ENCODE results near the gene PIP4K2C. TPM values are rescaled to one million over a fixed set of nuclear protein-coding genes. Genes with fewer than 3 reads are reported as not detected.
"Not testable (repeated sequence)": the region's sequence is repeated elsewhere in the genome, so short reads cannot be mapped to it uniquely, and the experiment has no call there.

Gene PIP4K2C
- polyA plus RNA-seq, 3 donors, result 36.5 to 42.1 (median 40.0) TPM

DNA sequence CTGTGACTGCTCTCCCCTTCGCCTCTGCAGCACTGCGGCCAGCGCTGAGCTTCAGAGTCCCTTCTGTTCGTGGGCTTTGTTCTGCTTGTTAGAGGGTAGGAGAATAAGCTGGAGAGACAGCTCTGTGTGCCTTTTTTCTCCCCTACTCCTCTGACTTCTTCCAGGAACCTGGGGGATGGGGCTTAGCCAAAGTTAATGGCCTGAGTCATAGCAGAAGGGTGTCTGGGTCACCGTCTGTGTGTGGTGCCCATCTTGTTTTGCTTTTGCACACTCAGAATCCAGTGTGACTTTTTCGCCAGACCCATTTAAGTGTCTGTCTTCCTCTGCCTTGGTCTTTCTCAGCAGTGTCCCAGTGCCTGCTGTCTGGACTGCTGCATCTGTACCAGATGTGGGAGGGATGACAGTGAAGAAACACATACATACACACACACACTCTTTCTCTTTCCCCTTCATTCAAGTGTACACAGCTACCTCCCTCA lies 38.1 kb upstream of the PIP4K2C start:
- no peak for DNase-seq (ENCODE audit: extremely low read depth in 1 of 11, low read depth in 9 of 11, low spot score in 4 of 11)

DNA sequence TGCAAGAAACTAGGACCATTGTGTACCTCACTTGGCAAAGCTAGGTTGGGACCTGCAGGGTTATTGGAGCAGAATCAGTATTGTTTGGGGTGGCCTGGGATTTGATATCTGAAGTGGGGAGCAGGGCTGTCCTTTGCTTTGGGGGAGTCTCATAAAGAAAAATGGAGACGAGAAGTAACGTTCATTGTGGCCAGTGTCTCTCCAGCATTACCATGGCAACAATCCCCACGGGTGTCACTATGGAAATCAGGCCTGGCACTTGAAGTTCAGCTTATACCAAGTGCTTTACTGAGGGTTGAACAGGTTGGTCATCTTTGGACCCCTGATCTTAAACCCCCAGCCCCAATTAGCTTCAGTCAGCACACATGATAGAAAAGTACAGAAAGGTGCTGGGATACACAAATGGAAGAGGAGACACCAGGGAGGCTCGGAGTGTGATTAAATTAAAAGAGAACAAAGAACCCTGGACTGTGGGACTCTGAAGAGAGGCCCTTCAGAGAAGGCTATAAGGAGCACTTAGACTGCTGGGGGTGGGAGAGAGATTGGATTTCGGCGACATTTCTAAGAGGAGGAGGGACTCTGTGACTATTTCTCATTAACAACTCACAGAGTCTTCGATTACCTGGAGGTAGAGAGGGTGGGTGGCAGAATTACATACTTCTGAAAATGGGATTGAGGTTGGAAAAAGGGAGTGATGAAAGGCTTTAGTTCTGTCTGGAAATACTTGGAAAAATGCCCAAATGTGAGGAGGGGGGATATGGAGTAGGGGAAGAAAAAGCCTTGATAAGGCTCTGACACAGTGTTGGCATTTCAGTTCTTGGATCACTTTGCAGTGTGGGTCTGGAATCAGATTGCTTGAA lies 37.4 kb upstream of the PIP4K2C start:
- no peak for DNase-seq (ENCODE audit: extremely low read depth in 1 of 11, low read depth in 9 of 11, low spot score in 4 of 11)

DNA sequence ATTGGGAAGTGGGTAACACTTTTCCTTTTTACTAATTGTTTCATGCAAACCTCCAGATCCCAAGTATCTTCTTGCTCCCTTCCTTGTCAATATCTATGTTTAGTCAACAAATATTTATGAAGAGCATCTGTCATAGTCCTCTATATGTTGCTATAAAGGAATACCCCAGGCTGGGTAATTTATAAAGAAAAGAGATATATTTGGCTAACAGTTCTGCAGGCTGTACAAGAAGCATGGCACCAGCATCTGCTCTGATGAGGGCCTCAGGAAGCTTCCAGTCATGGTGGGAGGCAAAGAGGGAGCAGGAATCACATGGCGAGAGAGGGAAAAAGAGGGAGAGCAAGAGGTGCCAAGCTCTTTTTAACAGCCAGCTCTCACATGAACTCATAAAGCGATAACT lies 36.5 kb upstream of the PIP4K2C start:
- DNase-seq (ENCODE audit: extremely low read depth in 1 of 11, low read depth in 9 of 11, low spot score in 4 of 11), result no peak

DNA sequence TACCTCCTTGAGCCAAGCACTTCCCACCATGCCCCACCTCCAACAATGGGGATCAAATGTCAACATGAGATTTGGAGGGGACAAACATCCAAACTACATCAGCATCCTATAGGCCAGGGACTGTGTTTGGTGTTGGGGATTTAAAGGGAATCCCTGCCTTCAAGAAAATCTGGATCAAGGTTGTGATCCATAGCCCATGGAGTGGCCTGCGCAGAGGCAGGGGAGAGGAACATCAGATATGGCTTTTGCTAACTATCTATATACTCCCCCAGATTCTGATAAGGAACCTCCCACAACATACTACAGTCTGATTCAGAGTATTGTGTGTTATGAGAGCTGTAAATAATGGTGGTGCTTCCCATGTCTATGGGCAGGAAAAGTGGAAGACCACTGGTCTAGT lies 36.1 kb upstream of the PIP4K2C start:
- DNase-seq (ENCODE audit: extremely low read depth in 1 of 11, low read depth in 9 of 11, low spot score in 4 of 11), result no peak

DNA sequence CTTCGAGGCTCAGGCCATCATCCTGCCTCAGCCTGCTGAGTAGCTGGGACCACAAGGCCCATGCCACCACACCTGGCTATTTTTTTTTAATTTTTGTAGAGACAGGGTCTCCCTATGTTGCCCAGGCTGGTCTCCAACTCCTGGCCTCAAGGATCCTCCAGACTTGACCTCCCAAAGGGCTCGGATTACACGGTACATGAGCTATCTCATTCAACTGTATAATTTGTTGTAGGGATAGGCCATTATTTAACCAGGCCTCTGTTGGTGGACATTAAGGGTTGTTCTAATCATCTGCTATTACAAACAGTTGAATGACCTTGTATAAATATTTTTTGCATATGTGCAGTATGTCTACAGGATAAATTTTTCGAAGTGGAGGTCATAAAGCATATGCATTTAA lies 32.1 kb upstream of the PIP4K2C start:
- DNase-seq (ENCODE audit: extremely low read depth in 1 of 11, low read depth in 9 of 11, low spot score in 4 of 11), result no peak

DNA sequence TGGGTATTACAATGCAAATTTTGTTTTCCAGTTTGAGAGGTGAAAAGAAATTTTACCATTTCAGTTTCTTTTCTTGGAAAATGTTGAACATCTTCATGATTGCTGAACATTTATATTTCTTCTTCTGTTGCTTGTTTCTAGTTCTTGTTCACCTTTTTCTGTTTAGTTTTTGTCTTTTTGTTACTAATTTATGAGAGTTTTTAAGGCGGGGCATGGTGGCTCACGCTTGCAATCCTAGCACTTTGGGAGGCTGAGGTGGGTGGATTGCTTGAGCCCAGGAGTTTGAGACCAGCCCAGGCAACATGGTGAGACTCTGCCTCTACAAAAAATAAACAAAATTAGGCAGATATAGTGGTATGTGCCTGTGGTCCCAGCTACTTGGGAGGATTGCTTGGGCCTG lies 30.5 kb upstream of the PIP4K2C start:
- DNase-seq (ENCODE audit: extremely low read depth in 1 of 11, low read depth in 9 of 11, low spot score in 4 of 11), result no peak

DNA sequence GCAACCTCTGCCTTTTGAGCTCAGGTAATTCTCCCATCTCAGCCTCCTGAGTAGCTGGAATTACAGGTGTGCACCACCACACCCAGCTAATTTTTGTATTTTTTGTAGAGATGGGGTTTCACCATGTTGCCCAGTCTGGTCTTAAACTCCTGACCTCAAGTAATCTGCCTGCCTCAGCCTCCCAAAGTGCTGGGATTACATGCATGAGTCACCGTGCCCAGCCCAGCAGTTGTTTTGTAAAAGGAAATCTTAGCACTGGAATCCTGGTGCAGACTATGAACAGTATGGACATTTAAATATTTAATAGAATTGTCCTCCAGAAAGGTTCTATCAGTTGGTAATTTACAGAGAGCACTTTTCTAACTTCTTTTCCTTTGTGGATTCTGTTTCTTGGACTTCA lies 29.9 kb upstream of the PIP4K2C start:
- DNase-seq (ENCODE audit: extremely low read depth in 1 of 11, low read depth in 9 of 11, low spot score in 4 of 11), result not testable (repeated sequence)

DNA sequence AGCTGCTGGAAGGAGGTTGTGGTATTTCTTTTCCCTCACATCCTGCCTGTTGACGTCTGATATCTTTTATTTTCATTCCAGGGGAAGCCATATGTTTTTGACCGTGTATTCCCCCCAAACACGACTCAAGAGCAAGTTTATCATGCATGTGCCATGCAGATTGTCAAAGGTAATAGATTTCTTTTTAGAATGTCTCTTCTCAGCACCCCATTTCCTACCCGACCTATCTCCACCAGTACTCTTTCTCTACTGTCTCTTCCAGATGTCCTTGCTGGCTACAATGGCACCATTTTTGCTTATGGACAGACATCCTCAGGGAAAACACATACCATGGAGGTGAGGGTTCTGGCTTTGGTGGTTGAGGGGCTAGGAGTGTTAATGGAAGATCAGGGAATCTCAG lies 27.6 kb upstream of the PIP4K2C start:
- DNase-seq (ENCODE audit: extremely low read depth in 1 of 11, low read depth in 9 of 11, low spot score in 4 of 11), result no peak

DNA sequence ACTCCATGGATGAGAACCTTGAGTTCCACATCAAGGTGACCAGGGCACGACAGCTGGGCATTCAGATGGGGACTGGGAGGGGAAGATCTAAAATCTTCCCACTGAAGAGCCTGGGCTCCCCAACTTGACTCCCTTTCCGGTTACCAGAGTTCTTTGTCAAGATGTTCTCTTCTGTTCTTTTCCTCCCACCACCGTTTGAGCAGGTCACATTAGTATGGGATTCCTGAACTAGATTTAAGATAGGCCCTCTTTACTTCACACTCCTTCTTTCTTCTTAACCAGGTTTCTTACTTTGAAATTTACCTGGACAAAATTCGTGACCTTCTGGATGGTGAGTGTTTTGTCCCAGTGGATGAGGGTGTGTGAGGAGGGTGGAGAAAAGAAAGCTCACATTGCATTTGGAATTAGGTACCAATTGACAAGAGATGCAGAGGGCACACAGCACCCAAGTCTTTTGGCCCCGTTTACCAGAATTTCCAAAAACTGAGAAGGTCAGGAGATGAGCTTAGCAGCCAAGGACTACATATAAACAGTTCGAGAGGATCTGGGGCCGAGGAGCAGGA lies 26.7 kb upstream of the PIP4K2C start:
- DNase-seq (ENCODE audit: extremely low read depth in 1 of 11, low read depth in 9 of 11, low spot score in 4 of 11), result no peak

DNA sequence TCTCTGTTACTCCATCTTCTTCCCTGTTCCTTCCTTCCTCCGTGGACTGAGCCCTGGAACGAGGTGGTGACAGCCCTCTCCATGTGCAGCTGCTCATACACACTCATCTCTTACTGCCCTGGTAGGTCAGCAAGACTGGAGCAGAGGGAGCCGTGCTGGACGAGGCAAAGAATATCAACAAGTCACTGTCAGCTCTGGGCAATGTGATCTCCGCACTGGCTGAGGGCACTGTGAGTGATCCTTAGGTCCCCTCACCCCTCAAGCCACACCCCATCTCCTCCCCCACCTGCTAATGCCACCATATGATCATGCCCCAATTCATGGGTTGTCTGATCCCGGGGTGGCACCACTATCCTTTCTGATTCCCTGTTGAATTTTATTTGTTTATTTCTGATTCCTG lies 22.2 kb upstream of the PIP4K2C start:
- DNase-seq (ENCODE audit: extremely low read depth in 1 of 11, low read depth in 9 of 11, low spot score in 4 of 11), result no peak

DNA sequence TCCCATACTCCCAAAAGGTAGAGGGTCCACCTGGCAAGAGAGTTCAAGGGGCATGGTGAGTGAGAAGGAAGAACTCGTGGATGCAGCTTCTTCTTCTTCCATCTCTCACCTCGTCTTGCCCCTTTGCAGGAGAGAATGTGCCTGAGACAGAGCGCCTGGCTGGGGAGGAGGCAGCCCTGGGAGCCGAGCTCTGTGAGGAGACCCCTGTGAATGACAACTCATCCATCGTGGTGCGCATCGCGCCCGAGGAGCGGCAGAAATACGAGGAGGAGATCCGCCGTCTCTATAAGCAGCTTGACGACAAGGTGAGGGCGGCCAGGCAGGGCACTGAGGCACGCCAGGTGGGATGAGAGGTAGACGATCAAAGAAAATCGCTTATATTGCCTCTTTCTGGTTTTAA lies 21.1 kb upstream of the PIP4K2C start:
- DNase-seq (ENCODE audit: extremely low read depth in 1 of 11, low read depth in 9 of 11, low spot score in 4 of 11), result no peak

DNA sequence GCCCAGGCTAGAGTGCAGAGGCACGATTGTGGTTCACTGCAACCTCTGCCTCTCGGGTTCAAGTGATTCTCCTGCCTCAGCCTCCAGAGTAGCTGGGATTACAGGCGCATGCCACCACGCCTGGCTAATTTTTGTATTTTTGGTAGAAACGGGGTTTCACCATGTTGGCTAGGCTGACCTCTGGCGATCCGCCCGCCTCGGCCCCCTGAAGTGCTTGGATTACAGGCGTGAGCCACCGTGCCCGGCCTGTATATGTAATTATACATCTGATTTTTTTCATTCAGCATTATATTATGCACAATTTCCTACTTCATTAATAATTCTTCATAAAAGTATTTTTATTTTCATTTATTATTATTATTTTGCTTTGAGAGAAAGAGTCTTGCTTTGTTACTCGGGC lies 20.6 kb upstream of the PIP4K2C start:
- DNase-seq (ENCODE audit: extremely low read depth in 1 of 11, low read depth in 9 of 11, low spot score in 4 of 11), result not testable (repeated sequence)

DNA sequence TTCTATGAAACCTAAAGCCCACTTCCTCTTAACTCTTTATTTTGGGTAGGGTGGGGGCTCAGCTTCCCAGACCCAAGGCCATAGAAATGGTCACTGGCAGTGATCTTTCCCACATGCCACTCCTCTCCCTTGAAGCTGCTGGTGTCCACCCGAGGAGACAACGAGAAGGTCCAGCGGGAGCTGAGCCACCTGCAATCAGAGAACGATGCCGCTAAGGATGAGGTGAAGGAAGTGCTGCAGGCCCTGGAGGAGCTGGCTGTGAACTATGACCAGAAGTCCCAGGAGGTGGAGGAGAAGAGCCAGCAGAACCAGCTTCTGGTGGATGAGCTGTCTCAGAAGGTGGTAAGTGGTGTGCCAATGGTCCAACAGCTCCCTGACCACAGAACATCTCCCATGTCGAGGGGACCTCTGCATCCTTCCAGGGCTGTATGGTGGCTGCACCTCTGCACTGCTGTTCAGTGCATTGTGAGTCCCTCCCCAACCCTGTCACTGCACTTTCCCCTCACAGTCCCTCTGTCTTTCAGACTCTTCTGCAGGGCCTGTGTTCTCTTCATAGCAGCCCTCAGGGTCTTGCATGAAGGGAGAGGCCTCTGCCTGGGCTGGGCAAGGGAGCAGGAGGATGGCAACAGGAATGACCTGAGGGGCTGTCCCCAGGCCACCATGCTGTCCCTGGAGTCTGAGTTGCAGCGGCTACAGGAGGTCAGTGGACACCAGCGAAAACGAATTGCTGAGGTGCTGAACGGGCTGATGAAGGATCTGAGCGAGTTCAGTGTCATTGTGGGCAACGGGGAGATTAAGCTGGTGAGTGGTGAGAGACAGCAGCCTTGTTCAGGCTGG lies 18.8 kb upstream of the PIP4K2C start:
- DNase-seq (ENCODE audit: extremely low read depth in 1 of 11, low read depth in 9 of 11, low spot score in 4 of 11), result no peak

DNA sequence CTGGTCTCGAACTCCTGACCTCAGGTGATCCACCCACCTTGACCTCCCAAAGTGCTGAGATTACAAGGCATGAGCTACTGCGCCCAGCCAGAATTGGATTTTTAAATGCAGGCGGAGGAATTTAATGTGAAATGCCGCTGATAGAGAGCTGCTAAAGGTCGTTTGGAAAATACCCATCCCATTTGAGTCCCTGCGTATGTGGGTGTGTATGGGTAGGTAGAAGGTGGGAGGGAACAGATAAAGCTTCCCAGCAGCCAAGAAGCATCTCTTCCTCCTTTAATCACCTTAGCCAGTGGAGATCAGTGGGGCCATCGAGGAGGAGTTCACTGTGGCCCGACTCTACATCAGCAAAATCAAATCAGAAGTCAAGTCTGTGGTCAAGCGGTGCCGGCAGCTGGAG lies 16.2 kb upstream of the PIP4K2C start:
- no peak for DNase-seq (ENCODE audit: extremely low read depth in 1 of 11, low read depth in 9 of 11, low spot score in 4 of 11)

DNA sequence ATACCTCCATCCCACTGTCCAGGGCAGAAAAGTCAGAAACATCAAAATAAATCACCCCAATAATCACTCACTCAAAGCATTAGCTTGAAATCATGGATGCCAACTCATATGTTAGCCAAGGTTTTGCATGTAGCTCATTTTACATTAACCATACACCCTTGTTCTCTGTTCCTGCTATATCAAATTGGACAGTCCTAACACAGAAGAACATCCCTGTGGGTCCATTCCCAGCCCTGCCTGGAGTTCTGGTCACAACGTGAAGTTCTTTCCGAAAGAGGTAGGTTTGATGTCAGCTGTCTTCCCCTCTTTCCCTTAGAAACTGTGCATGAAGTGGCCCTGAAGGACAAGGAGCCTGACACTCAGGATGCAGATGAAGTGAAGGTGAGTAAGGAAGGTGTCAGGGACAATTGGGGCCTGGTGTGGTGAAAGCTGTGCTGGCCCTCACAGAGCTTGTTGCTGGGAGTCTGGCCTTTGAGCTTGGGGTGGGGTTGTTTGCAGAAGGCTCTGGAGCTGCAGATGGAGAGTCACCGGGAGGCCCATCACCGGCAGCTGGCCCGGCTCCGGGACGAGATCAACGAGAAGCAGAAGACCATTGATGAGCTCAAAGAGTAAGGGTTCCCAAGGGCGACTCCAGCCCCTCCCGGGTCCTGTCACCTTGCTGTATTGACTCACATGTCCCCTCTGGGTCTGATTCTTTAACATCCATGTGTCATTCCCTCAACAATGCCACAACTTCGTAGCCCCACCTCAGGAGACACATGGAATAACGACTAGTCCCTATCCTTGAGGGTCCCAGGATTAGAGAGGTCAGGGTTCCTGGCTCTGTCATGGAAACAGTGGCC lies 15.0 kb upstream of the PIP4K2C start:
- no peak for DNase-seq (ENCODE audit: extremely low read depth in 1 of 11, low read depth in 9 of 11, low spot score in 4 of 11)

DNA sequence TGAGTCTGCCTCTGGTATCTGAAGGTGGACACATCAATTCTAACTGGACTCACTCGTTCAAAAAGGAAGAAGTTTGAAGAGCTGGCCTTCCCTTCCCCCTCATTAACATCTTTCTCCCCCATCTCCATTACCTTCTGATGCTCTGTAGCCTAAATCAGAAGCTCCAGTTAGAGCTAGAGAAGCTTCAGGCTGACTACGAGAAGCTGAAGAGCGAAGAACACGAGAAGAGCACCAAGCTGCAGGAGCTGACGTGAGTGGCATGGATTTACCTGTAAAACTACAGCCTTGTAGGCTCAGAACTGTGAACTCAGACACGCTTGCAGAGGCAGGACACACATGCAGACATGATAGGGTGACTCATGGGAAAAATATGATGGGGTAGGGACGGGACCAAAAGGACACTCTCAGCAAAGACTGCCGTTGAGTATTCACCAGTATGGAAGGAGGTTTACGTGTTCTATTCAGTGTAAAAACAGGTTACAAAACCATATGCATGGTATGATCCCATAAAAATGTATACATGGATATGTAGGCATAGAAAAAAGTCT lies 14.3 kb upstream of the PIP4K2C start:
- no peak for DNase-seq (ENCODE audit: extremely low read depth in 1 of 11, low read depth in 9 of 11, low spot score in 4 of 11)

DNA sequence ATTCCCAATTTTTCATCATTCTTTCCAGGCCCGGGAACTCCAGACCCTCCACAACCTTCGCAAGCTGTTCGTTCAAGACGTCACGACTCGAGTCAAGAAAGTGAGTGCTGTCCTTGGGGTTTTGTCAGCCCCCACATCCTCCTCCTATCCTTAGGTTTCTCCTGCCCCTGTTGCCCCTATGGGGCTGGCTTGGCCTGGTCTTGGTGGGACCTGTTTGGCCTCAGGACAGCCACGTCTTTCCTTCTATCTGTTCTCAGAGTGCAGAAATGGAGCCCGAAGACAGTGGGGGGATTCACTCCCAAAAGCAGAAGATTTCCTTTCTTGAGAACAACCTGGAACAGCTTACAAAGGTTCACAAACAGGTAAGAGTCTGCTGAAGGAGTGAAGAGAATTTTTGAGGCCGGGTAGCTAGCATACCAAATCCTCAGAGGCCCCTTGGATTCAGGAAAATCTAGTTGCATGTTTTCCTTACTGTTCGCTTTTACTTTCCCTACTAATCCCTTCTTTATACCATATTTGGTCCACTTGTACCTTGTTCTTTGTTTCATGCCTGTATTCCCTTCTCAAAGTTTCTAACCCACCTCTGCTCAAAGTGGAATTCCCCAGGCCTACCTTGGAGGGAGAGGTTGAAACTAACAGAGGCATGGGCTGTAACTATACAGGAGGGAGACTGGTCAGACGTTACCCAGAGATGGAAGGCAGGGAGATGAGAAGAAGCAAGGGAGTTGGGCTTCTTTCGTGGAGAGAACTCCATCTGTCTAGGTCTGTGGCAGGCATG lies 12.8 kb upstream of the PIP4K2C start:
- DNase-seq (ENCODE audit: extremely low read depth in 1 of 11, low read depth in 9 of 11, low spot score in 4 of 11), result no peak

DNA sequence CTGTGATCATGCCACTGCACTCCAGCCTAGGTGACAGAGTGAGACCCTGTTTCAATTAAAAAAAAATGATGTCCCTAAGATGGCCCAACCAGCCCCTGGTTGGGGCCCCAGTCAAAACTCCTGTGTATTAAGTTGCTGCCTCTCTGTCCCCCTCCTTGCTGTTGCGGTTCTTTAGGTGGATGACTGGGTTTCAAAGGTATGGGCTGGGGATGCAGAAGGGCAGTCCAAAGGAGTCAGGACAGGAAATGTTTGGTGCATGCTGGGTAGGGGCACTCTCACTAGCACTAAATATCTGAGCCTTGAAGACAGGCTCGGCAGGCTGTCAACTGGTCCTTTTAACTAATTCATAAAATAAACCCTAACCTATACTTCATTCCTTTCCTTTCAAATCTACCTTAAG lies 12.0 kb upstream of the PIP4K2C start:
- no peak for DNase-seq (ENCODE audit: extremely low read depth in 1 of 11, low read depth in 9 of 11, low spot score in 4 of 11)
